SK-N-SH (cell line): ENCODE data around the gene ASCC1. TPM values are rescaled to one million over a fixed set of nuclear protein-coding genes. Genes with fewer than 3 reads are reported as not detected.

Experiments used
- CTCF ChIA-PET: fragments of 300-600, 350-600 bp; formaldehyde crosslinking; extraction: SDS; loops from one replicate; lab custom pipeline; 2021; lab: Yijun Ruan, JAX
- POLR2A ChIA-PET: fragments of 350-600 bp; sonication (Branson Sonifier 250); formaldehyde crosslinking; extraction: SDS; loops from one replicate; lab custom pipeline; 2020; ENCODE audit warnings: antibody characterized with exemption, inconsistent platforms; lab: Yijun Ruan, JAX
- DNase-seq: peaks from one replicate; pipeline ENCODE4 v3.0.0; 2012
- H2AFZ ChIP-seq: fragments of 200-600 bp; sonication (generic); 2 replicates; pipeline ENCODE4 v1.8.1; 2016; ENCODE audit warnings: antibody characterized with exemption, mild to moderate bottlenecking, low read depth
- H3F3A ChIP-seq: fragments of 200-600 bp; sonication (generic); replicated peaks from 2 replicates; pipeline ENCODE3; 2016; ENCODE audit warnings: antibody characterized with exemption, mild to moderate bottlenecking; ENCODE audit not compliant: insufficient read depth
- H3K27ac ChIP-seq, 2 experiments: fragments of 200-500 bp in 1 of 2; fragments of 200-600 bp in 1 of 2; sonication (Bioruptor generic) in 1 of 2; sonication (generic), shearing (Covaris generic) in 1 of 2; 2 replicates each; pipeline versions ENCODE4 v1.5.1 to v1.6.1; 2014 to 2016; ENCODE audit warnings: low read depth in 2 of 2, inconsistent platforms in 1 of 2, low read length in 1 of 2, mild to moderate bottlenecking in 1 of 2, mixed read lengths in 1 of 2
- H3K27me3 ChIP-seq: fragments of 200-600 bp; sonication (generic), shearing (Covaris generic); 2 replicates; pipeline ENCODE4 v1.6.1; 2016; ENCODE audit warnings: mixed run types; ENCODE audit not compliant: insufficient read depth
- H3K36me3 ChIP-seq, 2 experiments: fragments of 200-500 bp in 1 of 2; fragments of 200-600 bp in 1 of 2; sonication (Bioruptor generic) in 1 of 2; sonication (generic) in 1 of 2; replicated peaks in 1 of 2; 2 replicates each; pipeline versions ENCODE3 to v1.5.1; 2014 to 2016; ENCODE audit warnings: low read length in 1 of 2, mild to moderate bottlenecking in 1 of 2; ENCODE audit not compliant: insufficient read depth in 2 of 2, control insufficient read depth in 1 of 2
- H3K4me1 ChIP-seq, 2 experiments: fragments of 200-500 bp in 1 of 2; fragments of 200-600 bp in 1 of 2; sonication (Bioruptor generic) in 1 of 2; sonication (generic), shearing (Covaris generic) in 1 of 2; 2 replicates each; pipeline versions ENCODE4 v1.5.1 to v1.6.1; 2014 to 2016; ENCODE audit warnings: low read depth in 1 of 2, low read length in 1 of 2, mixed run types in 1 of 2; ENCODE audit not compliant: insufficient read depth in 2 of 2, control insufficient read depth in 1 of 2
- H3K4me2 ChIP-seq: fragments of 200-600 bp; sonication (generic), shearing (Covaris generic); 2 replicates; pipeline ENCODE4 v1.6.1; 2017; ENCODE audit warnings: mixed run types
- H3K4me3 ChIP-seq, 2 experiments: fragments of 200-500 bp in 1 of 2; fragments of 200-600 bp in 1 of 2; sonication (Bioruptor generic) in 1 of 2; sonication (generic), shearing (Covaris generic) in 1 of 2; 2 replicates each; pipeline versions ENCODE4 v1.5.1 to v1.8.1; 2014 to 2016; ENCODE audit warnings: low read depth in 2 of 2, inconsistent platforms in 1 of 2, low read length in 1 of 2, mild to moderate bottlenecking in 1 of 2, mixed read lengths in 1 of 2, moderate library complexity in 1 of 2
- H3K79me2 ChIP-seq: fragments of 200-600 bp; sonication (generic); 2 replicates; pipeline ENCODE4 v1.8.1; 2017; ENCODE audit warnings: mild to moderate bottlenecking; ENCODE audit not compliant: insufficient read depth
- H3K9ac ChIP-seq: fragments of 200-600 bp; sonication (generic); 2 replicates; pipeline ENCODE4 v1.6.1; 2017; ENCODE audit warnings: mixed run types
- H3K9me2 ChIP-seq: fragments of 200-600 bp; sonication (generic); 2 replicates; pipeline ENCODE4 v1.6.1; 2017; ENCODE audit warnings: mixed run types
- H3K9me3 ChIP-seq: fragments of 200-600 bp; sonication (generic); 2 replicates; pipeline ENCODE4 v1.6.1; 2017; ENCODE audit warnings: mixed run types, mild to moderate bottlenecking, moderate library complexity
- H4K20me1 ChIP-seq: fragments of 200-600 bp; sonication (generic); 2 replicates; pipeline ENCODE4 v1.6.1; 2017; ENCODE audit warnings: mild to moderate bottlenecking, mixed run types; ENCODE audit not compliant: insufficient read depth
- CTCF ChIP-seq: fragments of 200-600 bp; sonication (generic); IDR thresholded peaks from 2 replicates; pipeline ENCODE4 v1.6.1; 2017; ENCODE audit warnings: antibody characterized with exemption, mild to moderate bottlenecking, moderate library complexity
- ELF1 ChIP-seq: IDR thresholded peaks from 2 replicates; pipeline ENCODE4 v1.4.0; 2012
- EP300 ChIP-seq, 2 experiments: IDR thresholded peaks; 2 replicates each; pipeline versions ENCODE4 v1.4.0 to v1.6.1; 2012; ENCODE audit warnings: borderline replicate concordance in 1 of 2, low read depth in 1 of 2, low read length in 1 of 2
- FOSL2 ChIP-seq: IDR thresholded peaks from 2 replicates; pipeline ENCODE4 v1.4.0; 2012; ENCODE audit warnings: low read depth, mild to moderate bottlenecking, moderate library complexity, borderline replicate concordance
- GATA2 ChIP-seq: sonication (generic); formaldehyde crosslinking; IDR thresholded peaks from 2 replicates; pipeline ENCODE4 v1.5.0; 2020; ENCODE audit warnings: mild to moderate bottlenecking, missing genetic modification reagents
- JUND ChIP-seq: IDR thresholded peaks from 2 replicates; pipeline ENCODE4 v1.4.0; 2012
- MAX ChIP-seq: IDR thresholded peaks from 2 replicates; pipeline ENCODE4 v1.4.0; 2012; ENCODE audit warnings: low read depth
- MEF2A ChIP-seq: IDR thresholded peaks from 2 replicates; pipeline ENCODE4 v1.4.0; 2012; ENCODE audit warnings: low read depth, borderline replicate concordance
- MXI1 ChIP-seq: IDR thresholded peaks from 2 replicates; pipeline ENCODE4 v1.6.1; 2012; ENCODE audit warnings: mild to moderate bottlenecking, low read depth, low read length, improper control_type of control experiment
- NRF1 ChIP-seq: IDR thresholded peaks from 2 replicates; pipeline ENCODE4 v1.6.1; 2012; ENCODE audit warnings: low read depth, mild to moderate bottlenecking, low read length
- POLR2AphosphoS5 ChIP-seq: IDR thresholded peaks from 2 replicates; pipeline ENCODE4 v1.6.1; 2012; ENCODE audit warnings: low read depth, low read length
- RAD21 ChIP-seq: IDR thresholded peaks from 2 replicates; pipeline ENCODE4 v1.6.1; 2012; ENCODE audit warnings: mild to moderate bottlenecking, low read length
- RCOR1 ChIP-seq: fragments of 150-350 bp; IDR thresholded peaks from 2 replicates; pipeline ENCODE4 v1.6.1; 2017; ENCODE audit warnings: antibody characterized with exemption, low read length
- REST ChIP-seq: IDR thresholded peaks from 2 replicates; pipeline ENCODE4 v1.6.1; 2012; ENCODE audit warnings: mild to moderate bottlenecking, low read depth, low read length, moderate library complexity
- RXRA ChIP-seq: IDR thresholded peaks from 2 replicates; pipeline ENCODE4 v1.4.0; 2012; ENCODE audit warnings: low read depth, mild to moderate bottlenecking, borderline replicate concordance
- SMC3 ChIP-seq: IDR thresholded peaks from 2 replicates; pipeline ENCODE4 v1.6.1; 2012; ENCODE audit warnings: low read depth, low read length, improper control_type of control experiment
- USF2 ChIP-seq: fragments of 150-350 bp; IDR thresholded peaks from 2 replicates; pipeline ENCODE4 v1.6.1; 2017; ENCODE audit warnings: antibody characterized with exemption, low read length, low read depth, borderline replicate concordance
- YY1 ChIP-seq: IDR thresholded peaks from 2 replicates; pipeline ENCODE4 v1.4.0; 2012; ENCODE audit warnings: low read depth, mild to moderate bottlenecking
- WGBS: methylation state at CpG from one replicate; pipeline ENCODE4 v1.1.6; 2017; ENCODE audit warnings: low lambda C conversion rate; 5-methylcytosine and 5-hydroxymethylcytosine counted together
- polyA plus RNA-seq, 3 experiments: library from polyadenylated mRNA; depleted of rRNA; stranded (reverse); fragments of >200 nt; gene quantifications; 2 replicates each; pipeline ENCODE4 v1.2.3, GENCODE V29; 2012

The ASCC1 gene
- polyA plus RNA-seq, 1 of the 3 experiments (the other 2 are of a cell fraction), result 15.0 TPM

- no peak for DNase-seq
- Histone ChIP-seq H2AFZ (no peak overlapping the region), H3K36me3 (peaks cover 0 to 10% of the 10 kb centered on the region in 2 experiments), H3K4me1 (peaks cover 2 to 6% of the 10 kb centered on the region in 2 experiments; a peak in 3 of 4 replicates), H3K27ac (no peak overlapping the region), H3K9me2 (no peaks in the 10 kb centered on the region), H3K4me2 (no peak overlapping the region), H3K9me3 (no peaks in the 10 kb centered on the region), H3F3A (peaks cover 9% of the 10 kb centered on the region), H3K9ac (no peak overlapping the region), H3K27me3 (no peaks in the 10 kb centered on the region), H3K4me3 (no peak overlapping the region), H3K79me2 (no peaks in the 10 kb centered on the region), H4K20me1 (no peaks in the 10 kb centered on the region)
- POLR2A ChIA-PET, result interaction anchor here (0.6 kb wide), 1 partner anchor 182 kb away, joined by 4 read pairs; no protein-coding TSS in a partner anchor
- TF ChIP-seq GATA2, result no peak
- TF ChIP-seq FOSL2, result no peak
- TF ChIP-seq REST, result no peak
- no peak for TF ChIP-seq SMC3
- TF ChIP-seq ELF1, result no peak
- TF ChIP-seq RAD21, result no peak
- TF ChIP-seq RCOR1, result no peak
- TF ChIP-seq RXRA, result no peak
- no peak for TF ChIP-seq JUND
- no peak for TF ChIP-seq MXI1
- no peak for TF ChIP-seq POLR2AphosphoS5
- no peak for TF ChIP-seq USF2
- no peak for TF ChIP-seq YY1
- no peak for TF ChIP-seq MEF2A
- TF ChIP-seq MAX, result no peak
- TF ChIP-seq CTCF, result no peak
- TF ChIP-seq EP300 (IDR thresholded peaks at IDR 0.05; ENCODE audit: borderline replicate concordance in 1 of 2, low read depth in 1 of 2, low read length in 1 of 2), result no peak
- no peak for TF ChIP-seq NRF1
- 95% methylated on average over 4 of the region's 4 CpGs for WGBS
- CTCF ChIA-PET, result interaction anchor here (0.6 to 1.1 kb wide), 2 partner anchors 9 to 23 kb away, joined by 3 to 4 read pairs; no protein-coding TSS in a partner anchor
Measured at GRCh38 chr10:72095195-72095594, 120.9 kb downstream of the ASCC1 start.
